Tibial nerve (tissue), 4 donors: Measurements from ENCODE around the gene SPTBN4. TPM values are rescaled to one million over a fixed set of nuclear protein-coding genes. Genes with fewer than 3 reads are reported as not detected.

Experiments used
- DNase-seq, 2 donors: peaks; one replicate each; pipeline ENCODE4 v3.0.0-alpha.2; 2019; ENCODE audit warnings: low spot score in 2 of 2
- H3K27ac ChIP-seq, 4 donors: fragments of 200-600 bp; sonication (generic) in 3 of 4; one replicate each; pipeline ENCODE4 v1.5.1; 2017 to 2019; ENCODE audit warnings: mild to moderate bottlenecking in 1 of 4
- H3K27me3 ChIP-seq, 2 donors: fragments of 200-600 bp; sonication (generic) in 1 of 2; one replicate each; pipeline versions ENCODE4 v1.5.1 to v1.6.0; 2017 to 2019
- H3K36me3 ChIP-seq, 3 donors: fragments of 200-600 bp; sonication (generic); one replicate each; pipeline ENCODE4 v1.5.1; 2018 to 2019
- H3K4me1 ChIP-seq, 4 donors: fragments of 200-600 bp; sonication (generic) in 3 of 4; one replicate each; pipeline ENCODE4 v1.5.1; 2017 to 2019
- H3K4me3 ChIP-seq, 4 donors: fragments of 200-600 bp; sonication (generic) in 3 of 4; one replicate each; pipeline ENCODE4 v1.5.1; 2017 to 2019; ENCODE audit warnings: mild to moderate bottlenecking in 1 of 4, moderate library complexity in 1 of 4
- H3K9me3 ChIP-seq, 4 donors: fragments of 200-600 bp; sonication (generic) in 3 of 4; one replicate each; pipeline ENCODE4 v1.5.1; 2017 to 2019
- CTCF ChIP-seq, 5 experiments: fragments of 200-600 bp in 3 of 5; fragments of 450-650 bp in 2 of 5; sonication (generic) in 3 of 5; IDR thresholded peaks; one replicate each; pipeline ENCODE4 v1.5.1; 2016 to 2019; ENCODE audit warnings: antibody characterized with exemption in 5 of 5, mild to moderate bottlenecking in 3 of 5, moderate library complexity in 2 of 5
- EP300 ChIP-seq, 2 donors: sonication (generic); formaldehyde crosslinking; IDR thresholded peaks; one replicate each; pipeline ENCODE4 v1.6.1; 2017; ENCODE audit warnings: antibody characterized with exemption in 2 of 2, mild to moderate bottlenecking in 1 of 2
- POLR2A ChIP-seq, 2 donors: fragments of 450-650 bp; IDR thresholded peaks; one replicate each; pipeline ENCODE4 v1.6.1; 2017; ENCODE audit warnings: antibody characterized with exemption in 2 of 2, mild to moderate bottlenecking in 2 of 2, moderate library complexity in 2 of 2
- WGBS, 2 donors: methylation state at CpG; one replicate each; pipeline ENCODE4 v1.1.5; 2018; 5-methylcytosine and 5-hydroxymethylcytosine counted together
- total RNA-seq, 4 donors: library from RNA; depleted of rRNA; stranded (reverse); fragments of >200 nt; gene quantifications; one replicate each; pipeline ENCODE4 v1.1.0, GENCODE V29; 2016

Gene SPTBN4
- total RNA-seq, 4 donors from 2014 or later: 14.9 to 24.0 (median 19.7) TPM

DNA sequence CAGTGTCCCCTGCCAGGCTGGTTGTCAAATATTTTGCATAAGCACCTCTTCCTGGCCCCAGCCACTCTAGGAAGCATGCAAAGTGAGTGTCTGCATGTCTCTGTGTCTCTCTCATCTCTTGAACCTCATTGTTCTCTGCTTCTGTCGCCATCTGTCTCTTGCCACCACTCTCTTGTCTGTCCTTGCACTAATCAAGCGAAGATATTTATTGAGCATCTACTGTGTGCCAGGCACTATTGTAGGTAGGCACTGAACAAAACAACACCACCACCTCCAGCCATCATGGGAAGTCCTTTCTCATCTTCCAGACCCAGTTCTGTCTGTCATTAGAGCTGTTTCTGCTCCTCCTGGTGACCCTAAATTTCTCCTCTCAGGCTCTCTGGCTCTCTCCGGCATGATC, 57.9 kb downstream of the SPTBN4 start:
- WGBS, 2 donors: 90 to 95% methylated on average over 3 of the region's 3 CpGs
- H3K27me3 ChIP-seq: peaks cover 0 to 8% of the 10 kb centered on the region in 2 donors
- no peak for DNase-seq

GRCh38 chr19:40525234-40526051, 58.6 kb downstream of the SPTBN4 start:
- no peaks in the 10 kb centered on the region for H3K9me3 ChIP-seq
- H3K4me3 ChIP-seq: no peak overlapping the region
- H3K27ac ChIP-seq: no peak overlapping the region
- peaks cover 0 to 17% (median 9%) of the 10 kb centered on the region in 4 donors for H3K4me1 ChIP-seq
- H3K27me3 ChIP-seq: peaks cover 0 to 6% of the 10 kb centered on the region in 2 donors
- 43 to 44% methylated on average over 12 of the region's 12 CpGs for WGBS, 2 donors
- no peaks in the 10 kb centered on the region for H3K36me3 ChIP-seq
- DNase-seq: no peak
- TF ChIP-seq EP300 (IDR thresholded peaks at IDR 0.05): no peak
- no peak for TF ChIP-seq CTCF (IDR thresholded peaks at IDR 0.05)
- no peak for TF ChIP-seq POLR2A (IDR thresholded peaks at IDR 0.05)

More for the DNA sequence above, 57.9 kb downstream of the SPTBN4 start:
- peaks cover 0 to 13% (median 4%) of the 10 kb centered on the region in 4 donors for H3K4me1 ChIP-seq
- H3K4me3 ChIP-seq: no peak overlapping the region
- no peak for TF ChIP-seq CTCF (IDR thresholded peaks at IDR 0.05)
- no peak for TF ChIP-seq EP300 (IDR thresholded peaks at IDR 0.05)
- no peak for TF ChIP-seq POLR2A (IDR thresholded peaks at IDR 0.05)
- no peaks in the 10 kb centered on the region for H3K9me3 ChIP-seq
- H3K27ac ChIP-seq: no peak overlapping the region
- no peaks in the 10 kb centered on the region for H3K36me3 ChIP-seq

GRCh38 chr19:40528078-40528477, 61.3 kb downstream of the SPTBN4 start:
- Histone ChIP-seq H3K36me3 (peaks cover 0 to 1% (median 0%) of the 10 kb centered on the region in 3 donors), H3K27ac (no peak overlapping the region), H3K4me1 (peaks cover 0 to 22% (median 9%) of the 10 kb centered on the region in 4 donors), H3K27me3 (peaks cover 0 to 6% of the 10 kb centered on the region in 2 donors), H3K9me3 (no peaks in the 10 kb centered on the region), H3K4me3 (no peak overlapping the region)
- no peak for TF ChIP-seq CTCF (IDR thresholded peaks at IDR 0.05)
- no peak for TF ChIP-seq POLR2A (IDR thresholded peaks at IDR 0.05)
- TF ChIP-seq EP300 (IDR thresholded peaks at IDR 0.05): no peak
- 65 to 82% methylated on average over 6 of the region's 6 CpGs for WGBS, 2 donors
- no peak for DNase-seq

DNA sequence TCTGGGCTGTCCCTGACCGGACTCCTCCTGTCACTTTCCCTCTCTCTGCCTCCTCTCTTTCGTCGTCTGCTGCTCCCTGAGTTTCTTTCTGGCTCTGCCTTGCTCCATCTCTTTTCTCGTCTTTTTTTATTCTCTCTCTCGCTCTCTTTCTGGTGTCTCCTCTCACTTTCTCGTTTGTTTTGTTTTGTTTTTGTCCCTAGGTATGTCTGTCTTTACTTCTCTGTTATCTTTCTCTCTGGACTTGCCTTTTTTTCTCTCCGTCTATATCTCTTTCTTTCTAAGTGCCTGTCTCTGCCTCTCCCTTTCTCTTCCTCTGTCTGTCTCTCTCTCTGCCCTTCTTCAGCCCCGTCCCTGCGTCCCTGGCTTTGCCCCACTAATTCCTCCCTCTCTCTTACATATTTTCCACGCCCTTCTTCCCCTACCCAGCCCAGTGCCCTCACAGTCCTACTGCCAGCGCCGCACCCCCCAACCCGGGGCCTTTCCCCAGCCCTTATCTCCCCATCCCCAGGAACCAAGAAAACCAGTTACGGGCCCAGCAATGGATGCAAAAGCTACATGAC, 61.8 kb downstream of the SPTBN4 start:
- H3K36me3 ChIP-seq: peaks cover 0 to 7% (median 0%) of the 10 kb centered on the region in 3 donors
- no peak for TF ChIP-seq EP300 (IDR thresholded peaks at IDR 0.05)
- no peak for TF ChIP-seq POLR2A (IDR thresholded peaks at IDR 0.05)
- TF ChIP-seq CTCF (IDR thresholded peaks at IDR 0.05): no peak
- no peak overlapping the region for H3K27ac ChIP-seq
- WGBS, 2 donors: 68 to 74% methylated on average over 14 of the region's 14 CpGs
- no peak for DNase-seq
- H3K9me3 ChIP-seq: no peaks in the 10 kb centered on the region
- H3K27me3 ChIP-seq: peaks cover 0 to 6% of the 10 kb centered on the region in 2 donors
- peaks cover 0 to 18% (median 9%) of the 10 kb centered on the region in 4 donors for H3K4me1 ChIP-seq
- no peak overlapping the region for H3K4me3 ChIP-seq
